Kidney tubule cell (primary cell): ENCODE measurements around the gene EME2.

ENCODE experiments used
- DNase-seq: peaks from one replicate; pipeline ENCODE4 v3.0.0-alpha.2; 2018; ENCODE audit warnings: low spot score

Gene EME2

GRCh38 chr16:1767116-1767994, 5.3 kb upstream of the EME2 start:
- DNase-seq = no peak

- no peak for DNase-seq
Observed at GRCh38 chr16:1768061-1768766, 4.4 kb upstream of the EME2 start.

GRCh38 chr16:1768767-1769401, 3.7 kb upstream of the EME2 start:
- no peak for DNase-seq

- no peak for DNase-seq
Observed at GRCh38 chr16:1769402-1770300, 3.0 kb upstream of the EME2 start.

- peak; percentile 76 for DNase-seq
Observed at GRCh38 chr16:1770328-1771187, 2.1 kb upstream of the EME2 start.

- peak; percentile 62 for DNase-seq
Observed at GRCh38 chr16:1771188-1771863, 1.3 kb upstream of the EME2 start, which contains the start of gene NME3. Gene NME3, minus strand, starts transcription at chr16:1771543. Its CDS starts 9 bp downstream, at chr16:1771534.

- DNase-seq = no peak
Observed at GRCh38 chr16:1771864-1772361, 697 bp upstream of the EME2 start.

GRCh38 chr16:1772908-1773702, 495 bp downstream of the EME2 start, which contains the start of gene MRPS34:
Gene MRPS34, minus strand, starts transcription at chr16:1773134. Its CDS starts 15 bp downstream, at chr16:1773119.
- peak; percentile 89 for DNase-seq

GRCh38 chr16:1773703-1774447, 1.3 kb downstream of the EME2 start:
- peak; percentile 70 for DNase-seq

- no peak for DNase-seq
Observed at GRCh38 chr16:1774448-1774780, 1.8 kb downstream of the EME2 start.

GRCh38 chr16:1775006-1775845, 2.6 kb downstream of the EME2 start:
- no peak for DNase-seq

- DNase-seq = no peak
Observed at GRCh38 chr16:1775846-1776671, 3.4 kb downstream of the EME2 start.

- DNase-seq = no peak
Observed at GRCh38 chr16:1776672-1776955, 4.0 kb downstream of the EME2 start.

GRCh38 chr16:1776991-1777374, 4.4 kb downstream of the EME2 start:
- DNase-seq = no peak

GRCh38 chr16:1777375-1778199, 5.0 kb downstream of the EME2 start:
- no peak for DNase-seq
